Mucosa of descending colon (tissue), 3 donors: ENCODE measurements around the gene PROM1. TPM values are rescaled to one million over a fixed set of nuclear protein-coding genes. Genes with fewer than 3 reads are reported as not detected.

ENCODE experiments used
- ATAC-seq: fragments of 200-7000 bp; cut with Tn5 transposase; one replicate; pipeline ENCODE4 v1.9.1; 2020; ENCODE audit warnings: mild to moderate bottlenecking, moderate library complexity
- DNase-seq, 3 donors: peaks; one replicate each; pipeline ENCODE4 v3.0.0-alpha.2; 2020
- H3K36me3 ChIP-seq: fragments of 200-600 bp; one replicate; pipeline ENCODE4 v1.8.0; 2021; ENCODE audit warnings: low read depth, mild to moderate bottlenecking
- H3K4me1 ChIP-seq: fragments of 200-600 bp; one replicate; pipeline ENCODE4 v1.8.0; 2021; ENCODE audit warnings: low read depth, mild to moderate bottlenecking
- H3K4me3 ChIP-seq: fragments of 200-600 bp; one replicate; pipeline ENCODE4 v1.8.0; 2021; ENCODE audit warnings: mild to moderate bottlenecking
- H3K9me3 ChIP-seq: fragments of 200-600 bp; one replicate; pipeline ENCODE4 v1.8.0; 2021; ENCODE audit warnings: mild to moderate bottlenecking
- intact Hi-C, 2 donors: fragments of 100-400 bp; cut with DNase I in 1 of 2; cut with micrococcal nuclease in 1 of 2; formaldehyde crosslinking; loops; one replicate each; pipeline versions ENCODE4 v1.11.0 to v1.11.1; 2022; cut with DNase I, micrococcal nuclease
- total RNA-seq, 3 donors: library from RNA; stranded (reverse); fragmentation: NEBNext Ultra II Directional in 2 of 3; extraction: Animal tissue kit (Norgen Biotek cat#: 25700) in 2 of 3; gene quantifications; one replicate each; pipeline versions ENCODE4 v1.2.1 to v1.2.4, GENCODE V29; 2021 to 2023
- TF ChIP-seq, protein P1 (sequence below): fragments of 200-600 bp; IDR thresholded peaks from one replicate; pipeline ENCODE4 v1.8.0; 2022; ENCODE audit warnings: antibody characterized with exemption, mild to moderate bottlenecking
- donor health status: DM: no; HTN: no; CAD: no; lungs with moderate emphysema.
- donor health status: DM: no; HTN: no; CAD: no.
- donor health status: DM: no; HTN: yes; CAD: no.

Gene PROM1
- total RNA-seq, 3 donors from 2014 or later, result 52.0 to 136 (median 69.6) TPM

DNA sequence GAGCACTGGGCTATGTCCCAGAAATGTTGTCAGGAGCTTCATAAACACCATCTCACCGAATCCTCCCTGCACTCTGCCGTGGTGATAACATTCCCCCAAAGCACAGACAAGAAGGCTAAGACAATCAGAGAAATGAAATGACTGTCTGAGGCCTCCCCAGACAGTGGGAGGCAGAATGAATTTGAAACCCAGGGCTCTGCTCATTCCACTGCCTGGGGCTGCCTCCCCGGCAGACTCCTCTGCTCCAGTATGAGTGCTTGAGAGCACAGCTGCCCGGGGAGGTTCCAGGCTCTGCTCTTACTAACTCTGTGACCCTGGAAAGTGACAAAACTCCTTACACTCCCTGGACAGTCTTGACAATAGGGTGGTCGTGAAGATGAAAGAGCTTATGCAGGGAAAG lies 154.9 kb downstream of the PROM1 start:
- H3K4me1 ChIP-seq, result no peaks in the 10 kb centered on the region
- TF ChIP-seq, protein P1, sequence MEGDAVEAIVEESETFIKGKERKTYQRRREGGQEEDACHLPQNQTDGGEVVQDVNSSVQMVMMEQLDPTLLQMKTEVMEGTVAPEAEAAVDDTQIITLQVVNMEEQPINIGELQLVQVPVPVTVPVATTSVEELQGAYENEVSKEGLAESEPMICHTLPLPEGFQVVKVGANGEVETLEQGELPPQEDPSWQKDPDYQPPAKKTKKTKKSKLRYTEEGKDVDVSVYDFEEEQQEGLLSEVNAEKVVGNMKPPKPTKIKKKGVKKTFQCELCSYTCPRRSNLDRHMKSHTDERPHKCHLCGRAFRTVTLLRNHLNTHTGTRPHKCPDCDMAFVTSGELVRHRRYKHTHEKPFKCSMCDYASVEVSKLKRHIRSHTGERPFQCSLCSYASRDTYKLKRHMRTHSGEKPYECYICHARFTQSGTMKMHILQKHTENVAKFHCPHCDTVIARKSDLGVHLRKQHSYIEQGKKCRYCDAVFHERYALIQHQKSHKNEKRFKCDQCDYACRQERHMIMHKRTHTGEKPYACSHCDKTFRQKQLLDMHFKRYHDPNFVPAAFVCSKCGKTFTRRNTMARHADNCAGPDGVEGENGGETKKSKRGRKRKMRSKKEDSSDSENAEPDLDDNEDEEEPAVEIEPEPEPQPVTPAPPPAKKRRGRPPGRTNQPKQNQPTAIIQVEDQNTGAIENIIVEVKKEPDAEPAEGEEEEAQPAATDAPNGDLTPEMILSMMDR, result no peak
- no peak for ATAC-seq
- no peak for DNase-seq
- no peak overlapping the region for H3K4me3 ChIP-seq
- intact Hi-C loops, result no loop called here
- no peaks in the 10 kb centered on the region for H3K36me3 ChIP-seq
- no peaks in the 10 kb centered on the region for H3K9me3 ChIP-seq

DNA sequence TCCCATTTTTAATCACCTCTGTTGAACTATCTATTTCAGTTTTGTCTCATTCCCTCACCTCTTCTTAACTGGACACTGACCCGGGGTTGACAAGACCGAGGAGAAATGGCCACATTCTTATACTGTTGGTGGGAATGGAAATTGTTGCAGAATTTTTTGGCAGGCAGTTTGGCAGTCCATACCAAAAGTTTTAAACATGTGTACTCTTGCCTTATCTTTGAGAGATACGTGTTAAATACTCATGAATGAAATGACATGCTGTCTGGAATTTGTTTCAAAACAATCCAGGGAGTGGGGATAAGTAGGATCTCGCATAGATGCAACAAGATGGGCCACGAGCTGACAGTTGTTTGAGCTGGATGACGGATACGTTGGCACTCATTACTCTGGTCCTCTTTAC lies 157.3 kb downstream of the PROM1 start:
- intact Hi-C loops, result no loop called here
- DNase-seq (no peak), ATAC-seq (no peak)
- Histone ChIP-seq H3K9me3 (no peaks in the 10 kb centered on the region), H3K4me3 (no peak overlapping the region), H3K4me1 (no peaks in the 10 kb centered on the region), H3K36me3 (no peaks in the 10 kb centered on the region)
- TF ChIP-seq, protein P1, result no peak

DNA sequence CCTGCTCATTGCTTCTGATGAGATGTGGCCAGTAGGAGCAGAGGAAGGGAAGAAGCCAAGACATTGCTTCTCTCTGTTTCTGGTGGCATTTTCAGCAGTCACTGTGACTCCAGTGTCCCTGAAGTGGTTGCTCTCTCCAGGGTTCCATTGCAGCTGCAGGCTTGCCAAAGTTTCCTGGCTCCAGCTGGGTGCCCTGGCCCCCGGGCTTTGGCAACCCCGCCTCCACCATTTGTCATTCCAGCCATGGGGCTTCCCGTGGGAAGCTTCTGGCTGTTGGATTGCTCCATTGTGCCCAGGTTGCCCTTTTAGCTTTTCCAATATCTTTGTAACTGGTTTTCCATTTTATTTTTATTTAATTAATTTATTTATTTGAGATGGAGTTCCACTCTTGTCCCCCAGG lies 158.0 kb downstream of the PROM1 start:
- ATAC-seq (no peak), DNase-seq (no peak)
- H3K9me3 ChIP-seq, result no peaks in the 10 kb centered on the region
- H3K4me3 ChIP-seq, result no peak overlapping the region
- H3K4me1 ChIP-seq, result no peaks in the 10 kb centered on the region
- H3K36me3 ChIP-seq, result no peaks in the 10 kb centered on the region
- intact Hi-C loops, result no loop called here
- TF ChIP-seq, protein P1, result no peak

DNA sequence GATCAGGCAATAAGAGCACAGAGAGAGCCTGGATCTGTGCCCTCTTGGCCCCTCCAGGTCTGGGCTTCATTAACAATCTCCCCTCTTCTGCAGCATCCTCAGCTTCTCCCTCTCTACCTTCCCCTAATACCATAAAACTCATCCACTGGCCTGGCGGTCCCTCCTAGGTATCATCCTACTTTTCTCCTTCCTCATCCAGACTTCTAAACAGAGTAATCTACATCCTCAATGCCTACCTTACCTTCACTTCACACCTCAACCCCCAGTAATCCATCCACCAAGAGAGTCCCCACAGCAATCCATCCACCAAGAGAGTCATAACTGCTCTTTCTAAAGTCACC lies 162.3 kb downstream of the PROM1 start:
- Histone ChIP-seq H3K9me3 (no peaks in the 10 kb centered on the region), H3K36me3 (no peaks in the 10 kb centered on the region), H3K4me1 (no peaks in the 10 kb centered on the region), H3K4me3 (no peak overlapping the region)
- TF ChIP-seq, protein P1, result no peak
- intact Hi-C loops, result no loop called here
- DNase-seq (no peak), ATAC-seq (no peak)

DNA sequence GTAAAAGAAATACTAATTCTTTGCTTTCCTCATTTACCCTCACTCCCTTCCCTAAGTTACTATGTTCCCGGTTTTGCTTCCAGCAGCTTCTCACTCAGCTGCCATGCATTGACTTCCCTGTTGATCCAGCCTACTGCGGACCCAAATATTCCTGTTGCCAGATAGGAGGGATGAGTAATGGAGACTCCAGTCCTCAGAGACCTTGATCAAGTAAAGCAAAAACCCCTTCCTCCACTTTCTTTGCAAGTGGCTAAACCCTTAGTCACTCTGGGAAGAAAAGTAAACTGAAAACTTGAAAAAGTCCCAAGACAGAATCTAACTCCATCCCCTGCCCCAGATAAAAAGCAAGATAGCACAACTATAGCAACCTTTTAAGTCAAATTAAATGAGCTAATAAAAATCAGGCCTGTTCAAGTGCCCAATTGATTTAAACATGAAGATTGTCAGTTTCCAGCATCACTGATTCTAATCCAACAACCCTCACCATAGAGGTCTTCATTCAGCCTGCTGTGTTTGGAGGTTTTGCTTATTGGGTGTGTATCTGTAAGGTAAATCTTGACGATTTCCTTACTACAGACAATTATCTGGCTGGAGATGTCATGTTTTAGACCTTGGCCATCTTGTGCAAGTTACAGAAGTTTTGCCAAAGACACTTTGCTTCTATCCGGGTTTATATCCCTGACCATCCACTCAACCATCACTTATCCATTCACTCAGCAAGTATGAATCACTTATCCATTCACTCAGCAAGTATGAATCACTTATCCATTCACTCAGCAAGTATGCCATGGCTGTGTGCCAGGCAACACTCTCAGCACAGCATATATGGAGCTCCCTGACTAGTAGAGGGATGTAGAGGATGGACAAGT lies 162.9 kb downstream of the PROM1 start:
- Histone ChIP-seq H3K4me3 (no peak overlapping the region), H3K4me1 (no peaks in the 10 kb centered on the region), H3K36me3 (no peaks in the 10 kb centered on the region), H3K9me3 (no peaks in the 10 kb centered on the region)
- ATAC-seq (peak; percentile 85), DNase-seq (peak in 2 of 3 donors; percentile 60 to 61)
- intact Hi-C loops, result no loop called here
- TF ChIP-seq, protein P1, result no peak
